SK-N-SH (cell line): ENCODE data around the gene ALDH4A1. TPM values are rescaled to one million over a fixed set of nuclear protein-coding genes. Genes with fewer than 3 reads are reported as not detected.

ENCODE experiments used
- CTCF ChIA-PET: fragments of 300-600, 350-600 bp; formaldehyde crosslinking; extraction: SDS; loops from one replicate; lab custom pipeline; 2021; lab: Yijun Ruan, JAX
- POLR2A ChIA-PET: fragments of 350-600 bp; sonication (Branson Sonifier 250); formaldehyde crosslinking; extraction: SDS; loops from one replicate; lab custom pipeline; 2020; ENCODE audit warnings: antibody characterized with exemption, inconsistent platforms; lab: Yijun Ruan, JAX
- DNase-seq: peaks from one replicate; pipeline ENCODE4 v3.0.0; 2012
- H2AFZ ChIP-seq: fragments of 200-600 bp; sonication (generic); 2 replicates; pipeline ENCODE4 v1.8.1; 2016; ENCODE audit warnings: antibody characterized with exemption, mild to moderate bottlenecking, low read depth
- H3F3A ChIP-seq: fragments of 200-600 bp; sonication (generic); replicated peaks from 2 replicates; pipeline ENCODE3; 2016; ENCODE audit warnings: antibody characterized with exemption, mild to moderate bottlenecking; ENCODE audit not compliant: insufficient read depth
- H3K27ac ChIP-seq, 2 experiments: fragments of 200-500 bp in 1 of 2; fragments of 200-600 bp in 1 of 2; sonication (Bioruptor generic) in 1 of 2; sonication (generic), shearing (Covaris generic) in 1 of 2; 2 replicates each; pipeline versions ENCODE4 v1.5.1 to v1.6.1; 2014 to 2016; ENCODE audit warnings: low read depth in 2 of 2, inconsistent platforms in 1 of 2, low read length in 1 of 2, mild to moderate bottlenecking in 1 of 2, mixed read lengths in 1 of 2
- H3K27me3 ChIP-seq: fragments of 200-600 bp; sonication (generic), shearing (Covaris generic); 2 replicates; pipeline ENCODE4 v1.6.1; 2016; ENCODE audit warnings: mixed run types; ENCODE audit not compliant: insufficient read depth
- H3K36me3 ChIP-seq, 2 experiments: fragments of 200-500 bp in 1 of 2; fragments of 200-600 bp in 1 of 2; sonication (Bioruptor generic) in 1 of 2; sonication (generic) in 1 of 2; replicated peaks in 1 of 2; 2 replicates each; pipeline versions ENCODE3 to v1.5.1; 2014 to 2016; ENCODE audit warnings: low read length in 1 of 2, mild to moderate bottlenecking in 1 of 2; ENCODE audit not compliant: insufficient read depth in 2 of 2, control insufficient read depth in 1 of 2
- H3K4me1 ChIP-seq, 2 experiments: fragments of 200-500 bp in 1 of 2; fragments of 200-600 bp in 1 of 2; sonication (Bioruptor generic) in 1 of 2; sonication (generic), shearing (Covaris generic) in 1 of 2; 2 replicates each; pipeline versions ENCODE4 v1.5.1 to v1.6.1; 2014 to 2016; ENCODE audit warnings: low read depth in 1 of 2, low read length in 1 of 2, mixed run types in 1 of 2; ENCODE audit not compliant: insufficient read depth in 2 of 2, control insufficient read depth in 1 of 2
- H3K4me2 ChIP-seq: fragments of 200-600 bp; sonication (generic), shearing (Covaris generic); 2 replicates; pipeline ENCODE4 v1.6.1; 2017; ENCODE audit warnings: mixed run types
- H3K4me3 ChIP-seq, 2 experiments: fragments of 200-500 bp in 1 of 2; fragments of 200-600 bp in 1 of 2; sonication (Bioruptor generic) in 1 of 2; sonication (generic), shearing (Covaris generic) in 1 of 2; 2 replicates each; pipeline versions ENCODE4 v1.5.1 to v1.8.1; 2014 to 2016; ENCODE audit warnings: low read depth in 2 of 2, inconsistent platforms in 1 of 2, low read length in 1 of 2, mild to moderate bottlenecking in 1 of 2, mixed read lengths in 1 of 2, moderate library complexity in 1 of 2
- H3K79me2 ChIP-seq: fragments of 200-600 bp; sonication (generic); 2 replicates; pipeline ENCODE4 v1.8.1; 2017; ENCODE audit warnings: mild to moderate bottlenecking; ENCODE audit not compliant: insufficient read depth
- H3K9ac ChIP-seq: fragments of 200-600 bp; sonication (generic); 2 replicates; pipeline ENCODE4 v1.6.1; 2017; ENCODE audit warnings: mixed run types
- H3K9me2 ChIP-seq: fragments of 200-600 bp; sonication (generic); 2 replicates; pipeline ENCODE4 v1.6.1; 2017; ENCODE audit warnings: mixed run types
- H3K9me3 ChIP-seq: fragments of 200-600 bp; sonication (generic); 2 replicates; pipeline ENCODE4 v1.6.1; 2017; ENCODE audit warnings: mixed run types, mild to moderate bottlenecking, moderate library complexity
- H4K20me1 ChIP-seq: fragments of 200-600 bp; sonication (generic); 2 replicates; pipeline ENCODE4 v1.6.1; 2017; ENCODE audit warnings: mild to moderate bottlenecking, mixed run types; ENCODE audit not compliant: insufficient read depth
- ELF1 ChIP-seq: IDR thresholded peaks from 2 replicates; pipeline ENCODE4 v1.4.0; 2012
- EZH2phosphoT487 ChIP-seq: fragments of 200-600 bp; sonication (generic); IDR thresholded peaks from 2 replicates; pipeline ENCODE4 v1.6.1; 2017; ENCODE audit warnings: low read depth, mixed run types, mild to moderate bottlenecking, antibody characterized with exemption, moderate library complexity, borderline replicate concordance
- FOSL2 ChIP-seq: IDR thresholded peaks from 2 replicates; pipeline ENCODE4 v1.4.0; 2012; ENCODE audit warnings: low read depth, mild to moderate bottlenecking, moderate library complexity, borderline replicate concordance
- FOXM1 ChIP-seq: IDR thresholded peaks from 2 replicates; pipeline ENCODE4 v1.4.0; 2012; ENCODE audit warnings: low read depth, mild to moderate bottlenecking
- GATA2 ChIP-seq: sonication (generic); formaldehyde crosslinking; IDR thresholded peaks from 2 replicates; pipeline ENCODE4 v1.5.0; 2020; ENCODE audit warnings: mild to moderate bottlenecking, missing genetic modification reagents
- IRF3 ChIP-seq: fragments of 150-350 bp; IDR thresholded peaks from 2 replicates; pipeline ENCODE4 v1.6.1; 2016; ENCODE audit warnings: mild to moderate bottlenecking, low read depth, low read length
- NFIC ChIP-seq: IDR thresholded peaks from 2 replicates; pipeline ENCODE4 v1.4.0; 2012; ENCODE audit warnings: borderline replicate concordance
- RAD21 ChIP-seq: IDR thresholded peaks from 2 replicates; pipeline ENCODE4 v1.6.1; 2012; ENCODE audit warnings: mild to moderate bottlenecking, low read length
- REST ChIP-seq: IDR thresholded peaks from 2 replicates; pipeline ENCODE4 v1.6.1; 2012; ENCODE audit warnings: mild to moderate bottlenecking, low read depth, low read length, moderate library complexity
- RFX5 ChIP-seq: IDR thresholded peaks from 2 replicates; pipeline ENCODE4 v1.6.1; 2012; ENCODE audit warnings: mild to moderate bottlenecking, improper control_type of control experiment, low read length
- SIN3A ChIP-seq: IDR thresholded peaks from 2 replicates; pipeline ENCODE4 v1.6.1; 2012; ENCODE audit warnings: low read depth, mild to moderate bottlenecking, low read length, moderate library complexity, borderline replicate concordance
- TAF1 ChIP-seq: IDR thresholded peaks from 2 replicates; pipeline ENCODE4 v1.6.1; 2012; ENCODE audit warnings: low read depth, mild to moderate bottlenecking, low read length, moderate library complexity, borderline replicate concordance
- USF2 ChIP-seq: fragments of 150-350 bp; IDR thresholded peaks from 2 replicates; pipeline ENCODE4 v1.6.1; 2017; ENCODE audit warnings: antibody characterized with exemption, low read length, low read depth, borderline replicate concordance
- WGBS: methylation state at CpG from one replicate; pipeline ENCODE4 v1.1.6; 2017; ENCODE audit warnings: low lambda C conversion rate; 5-methylcytosine and 5-hydroxymethylcytosine counted together
- polyA plus RNA-seq, 3 experiments: library from polyadenylated mRNA; depleted of rRNA; stranded (reverse); fragments of >200 nt; gene quantifications; 2 replicates each; pipeline ENCODE4 v1.2.3, GENCODE V29; 2012

The ALDH4A1 gene
- polyA plus RNA-seq, 1 of the 3 experiments (the other 2 are of a cell fraction), result 18.5 TPM

GRCh38 chr1:18932879-18933278 is 30.5 kb upstream of the ALDH4A1 start:
- Histone ChIP-seq H3K4me2 (no peak overlapping the region), H2AFZ (no peak overlapping the region), H4K20me1 (no peaks in the 10 kb centered on the region), H3K4me3 (no peak overlapping the region), H3K9me2 (no peaks in the 10 kb centered on the region), H3K4me1 (peaks cover 6 to 7% of the 10 kb centered on the region in 2 experiments; a peak in 2 of 4 replicates), H3K36me3 (no peaks in the 10 kb centered on the region), H3K27ac (no peak overlapping the region), H3K9ac (no peak overlapping the region), H3K27me3 (no peaks in the 10 kb centered on the region), H3F3A (no peaks in the 10 kb centered on the region), H3K79me2 (peaks cover 72% of the 10 kb centered on the region), H3K9me3 (no peaks in the 10 kb centered on the region)
- ChIA-PET CTCF (interaction anchor here (0.8 to 1.6 kb wide), 2 partner anchors 9 to 135 kb away, joined by 3 to 4 read pairs; no protein-coding TSS in a partner anchor), POLR2A (no interaction called here)
- TF ChIP-seq FOXM1 (no peak), EZH2phosphoT487 (no peak), USF2 (no peak), RAD21 (no peak), SIN3A (no peak), ELF1 (no peak), IRF3 (no peak), FOSL2 (no peak), RFX5 (no peak), GATA2 (CRISPR knock-in tag) (no peak), TAF1 (no peak), NFIC (no peak), REST (no peak)
- 82% methylated on average over 7 of the region's 7 CpGs for WGBS
- no peak for DNase-seq
